ENCODE data around the gene FBXL7. TPM values are rescaled to one million over a fixed set of nuclear protein-coding genes. Genes with fewer than 3 reads are reported as not detected.

FBXL7 gene
- 0.10 TPM for total RNA-seq (2013)
- polyA plus RNA-seq (not detected), polyA minus RNA-seq (not detected in 2 replicates), total RNA-seq (0 to 0.58 (median 0.07) reads per million in 11 experiments)

DNA sequence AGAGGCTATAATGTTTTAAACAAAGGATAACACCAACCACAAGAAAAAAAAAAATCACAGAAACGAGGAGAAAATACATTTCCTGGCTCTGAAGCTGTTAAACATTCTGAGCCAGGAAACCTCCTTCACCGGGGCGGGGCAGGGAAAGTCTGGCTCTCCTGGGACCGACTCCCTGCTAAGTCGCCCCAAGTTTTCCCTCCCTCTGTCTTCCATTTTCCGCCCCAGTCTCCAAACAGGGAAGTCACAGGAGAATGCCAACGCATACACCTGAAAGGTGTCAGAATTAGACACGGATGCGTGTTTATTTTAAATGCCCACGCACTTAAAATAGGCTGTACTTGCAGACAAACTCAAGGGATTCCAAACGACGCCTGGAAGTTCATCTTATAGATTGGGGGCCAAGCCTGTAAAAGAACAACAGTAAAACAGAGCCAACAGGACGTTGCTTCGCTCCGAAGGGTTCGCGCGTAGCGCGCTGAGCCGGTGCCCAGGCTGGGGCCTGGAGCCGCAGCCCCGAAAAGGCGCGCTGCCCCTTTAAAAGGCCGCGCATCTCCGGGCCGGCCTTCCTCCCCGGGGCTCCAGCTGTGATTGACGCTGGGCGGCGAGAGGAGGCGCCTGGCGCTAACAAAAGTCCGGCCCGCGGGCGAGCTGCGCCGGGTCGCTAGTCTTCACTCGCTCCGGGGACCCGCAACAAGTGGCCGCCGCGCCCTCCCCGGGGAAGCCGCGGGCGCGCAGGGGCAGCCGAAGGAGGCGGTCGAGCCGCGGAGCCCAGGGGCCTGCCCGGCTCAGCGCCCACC, at the start of gene FBXL7:
Gene FBXL7, plus strand, starts transcription at position 653 of the 797 bp plus-strand sequence.
- H3K9me3 Mint-ChIP-seq, result peaks cover 0 to 10% (median 3%) of the 10 kb centered on the region in 7 donors
- TF ChIP-seq, protein P1, sequence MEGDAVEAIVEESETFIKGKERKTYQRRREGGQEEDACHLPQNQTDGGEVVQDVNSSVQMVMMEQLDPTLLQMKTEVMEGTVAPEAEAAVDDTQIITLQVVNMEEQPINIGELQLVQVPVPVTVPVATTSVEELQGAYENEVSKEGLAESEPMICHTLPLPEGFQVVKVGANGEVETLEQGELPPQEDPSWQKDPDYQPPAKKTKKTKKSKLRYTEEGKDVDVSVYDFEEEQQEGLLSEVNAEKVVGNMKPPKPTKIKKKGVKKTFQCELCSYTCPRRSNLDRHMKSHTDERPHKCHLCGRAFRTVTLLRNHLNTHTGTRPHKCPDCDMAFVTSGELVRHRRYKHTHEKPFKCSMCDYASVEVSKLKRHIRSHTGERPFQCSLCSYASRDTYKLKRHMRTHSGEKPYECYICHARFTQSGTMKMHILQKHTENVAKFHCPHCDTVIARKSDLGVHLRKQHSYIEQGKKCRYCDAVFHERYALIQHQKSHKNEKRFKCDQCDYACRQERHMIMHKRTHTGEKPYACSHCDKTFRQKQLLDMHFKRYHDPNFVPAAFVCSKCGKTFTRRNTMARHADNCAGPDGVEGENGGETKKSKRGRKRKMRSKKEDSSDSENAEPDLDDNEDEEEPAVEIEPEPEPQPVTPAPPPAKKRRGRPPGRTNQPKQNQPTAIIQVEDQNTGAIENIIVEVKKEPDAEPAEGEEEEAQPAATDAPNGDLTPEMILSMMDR (IDR thresholded peaks at IDR 0.05), result no peak
- Histone ChIP-seq H4K20me1 (ENCODE audit: insufficient read depth, low read length) (no peaks in the 10 kb centered on the region), H3K9me3 (replicated peaks in 1 of 2; ENCODE audit: control insufficient read depth in 1 of 2, insufficient read depth in 1 of 2, low read length in 2 of 2) (no peaks in the 10 kb centered on the region), H3K4me1 (ENCODE audit: control insufficient read depth in 1 of 2, insufficient read depth in 2 of 2, low read length in 2 of 2) (no peaks in the 10 kb centered on the region), H3K9ac (ENCODE audit: insufficient read depth, low read length, poor library complexity, severe bottlenecking) (no peak within 1 kb of the TSS), H3K79me2 (ENCODE audit: insufficient read depth, low read length) (no peaks in the 10 kb centered on the region), H3K4me3 (replicated peaks in 1 of 3; ENCODE audit: low read depth in 2 of 3, low read length in 3 of 3) (no peak within 1 kb of the TSS), H3K4me2 (replicated peaks; ENCODE audit: extremely low read depth, low read length, poor library complexity, severe bottlenecking) (no peak within 1 kb of the TSS), H3K27me3 (ENCODE audit: control insufficient read depth in 2 of 2, insufficient read depth in 2 of 2, low read length in 2 of 2) (peaks cover 23 to 36% of the 10 kb centered on the region in 2 donors), H3K36me3 (replicated peaks in 1 of 2; ENCODE audit: control insufficient read depth in 1 of 2, insufficient read depth in 2 of 2, low read length in 2 of 2) (no peaks in the 10 kb centered on the region), H2AFZ (ENCODE audit: insufficient read depth, low read depth, low read length, poor library complexity, severe bottlenecking) (no peak within 1 kb of the TSS), H3K27ac (ENCODE audit: low read depth in 1 of 2, low read length in 2 of 2) (no peak within 1 kb of the TSS)
- H3K36me3 Mint-ChIP-seq, result no peaks in the 10 kb centered on the region
- H3K4me1 Mint-ChIP-seq, result no peaks in the 10 kb centered on the region
- no peak for DNase-seq
- WGBS (ENCODE audit: insufficient coverage), result 2% methylated on average over 57 of the region's 60 CpGs
- intact Hi-C loops (cut with micrococcal nuclease), result no loop called here
- peak within 1 kb of the TSS in 1 of 2 donors; percentile 75 for H3K4me3 Mint-ChIP-seq
- no peak within 1 kb of the TSS for H3K27ac Mint-ChIP-seq
- peaks cover 30 to 42% (median 40%) of the 10 kb centered on the region in 3 donors for H3K27me3 Mint-ChIP-seq (ENCODE audit: low read depth in 3 of 3)

DNA sequence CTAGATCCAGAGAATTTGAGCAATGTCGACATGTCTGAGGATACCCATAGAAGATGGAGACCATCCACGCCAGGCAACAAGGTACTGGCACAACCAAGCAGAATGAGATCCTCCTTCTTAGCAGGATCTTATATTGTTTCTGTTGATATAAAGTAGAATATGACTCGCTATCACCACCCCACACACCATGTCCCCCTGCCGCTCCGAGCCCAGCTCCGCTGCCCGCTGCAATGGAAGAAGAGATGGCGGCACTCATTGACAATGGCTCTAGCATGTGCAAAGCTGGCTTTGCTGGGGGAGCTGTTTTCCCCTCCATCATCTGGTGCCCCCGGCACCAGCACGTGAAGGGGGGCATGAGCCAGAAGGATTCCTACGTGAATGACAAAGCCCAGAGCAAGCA, 49.5 kb upstream of the FBXL7 start:
- no peak overlapping the region for H3K27ac Mint-ChIP-seq

More for the DNA sequence above, 49.5 kb upstream of the FBXL7 start:
- Histone ChIP-seq H3K36me3 (replicated peaks in 1 of 2; ENCODE audit: control insufficient read depth in 1 of 2, insufficient read depth in 2 of 2, low read length in 2 of 2) (no peaks in the 10 kb centered on the region), H3K79me2 (ENCODE audit: insufficient read depth, low read length) (no peaks in the 10 kb centered on the region), H3K4me2 (replicated peaks; ENCODE audit: extremely low read depth, low read length, poor library complexity, severe bottlenecking) (no peak overlapping the region), H4K20me1 (ENCODE audit: insufficient read depth, low read length) (no peaks in the 10 kb centered on the region), H3K9me3 (replicated peaks in 1 of 2; ENCODE audit: control insufficient read depth in 1 of 2, insufficient read depth in 1 of 2, low read length in 2 of 2) (peaks cover 25 to 35% of the 10 kb centered on the region in 2 donors), H2AFZ (ENCODE audit: insufficient read depth, low read depth, low read length, poor library complexity, severe bottlenecking) (no peak overlapping the region), H3K27me3 (ENCODE audit: control insufficient read depth in 2 of 2, insufficient read depth in 2 of 2, low read length in 2 of 2) (no peaks in the 10 kb centered on the region), H3K4me1 (ENCODE audit: control insufficient read depth in 1 of 2, insufficient read depth in 2 of 2, low read length in 2 of 2) (no peaks in the 10 kb centered on the region), H3K9ac (ENCODE audit: insufficient read depth, low read length, poor library complexity, severe bottlenecking) (no peak overlapping the region), H3K27ac (ENCODE audit: low read depth in 1 of 2, low read length in 2 of 2) (no peak overlapping the region), H3K4me3 (replicated peaks in 1 of 3; ENCODE audit: low read depth in 2 of 3, low read length in 3 of 3) (no peak overlapping the region)
- Mint-ChIP-seq H3K36me3 (no peaks in the 10 kb centered on the region), H3K9me3 (peaks cover 6 to 22% (median 12%) of the 10 kb centered on the region in 7 donors), H3K4me1 (no peaks in the 10 kb centered on the region), H3K27me3 (ENCODE audit: low read depth in 3 of 3) (no peaks in the 10 kb centered on the region), H3K4me3 (no peak overlapping the region)
- 100% methylated on average over 4 of the region's 11 CpGs for WGBS (ENCODE audit: insufficient coverage)
- intact Hi-C loops (cut with micrococcal nuclease), result no loop called here
- TF ChIP-seq, protein P1 (IDR thresholded peaks at IDR 0.05), result no peak
- DNase-seq, result no peak

Measured in CD14-positive monocyte (primary cell).